COLO829 (cell line): Measurements from ENCODE around the gene AICDA.
"Not testable (repeated sequence)": the region's sequence is repeated elsewhere in the genome, so short reads cannot be mapped to it uniquely, and the experiment has no call there.

ENCODE experiments used
- DNase-seq: peaks from one replicate; pipeline ENCODE4 v3.0.0; 2012; ENCODE audit warnings: low spot score

AICDA gene

GRCh38 chr12:8612629-8613028 lies at the start of gene AICDA:
TSS of gene AICDA (minus strand) at chr12:8612859. CDS start at chr12:8612767, 92 bp downstream.
- no peak for DNase-seq

- DNase-seq, result no peak
Measured at GRCh38 chr12:8661751-8662150, 49.1 kb upstream of the AICDA start.

DNA sequence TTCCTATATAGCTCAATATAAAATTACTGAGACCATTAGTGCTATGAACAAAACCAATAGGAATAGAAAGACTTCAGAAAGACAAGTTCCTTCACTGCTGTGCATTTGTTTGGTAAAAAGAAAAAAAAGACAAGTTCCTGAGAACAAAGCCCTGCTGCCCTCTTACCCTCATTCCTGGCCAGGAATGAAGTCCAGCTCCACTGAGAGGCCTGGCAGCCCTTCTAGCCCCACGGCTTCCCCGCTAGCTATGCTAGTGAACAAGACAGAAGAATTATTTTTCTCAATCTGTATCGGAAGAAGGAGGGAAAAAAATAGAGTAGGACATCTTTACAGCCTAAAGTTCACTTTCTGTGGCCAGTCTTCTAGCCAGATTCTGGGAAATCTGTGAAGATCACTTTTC lies 48.4 kb upstream of the AICDA start:
- DNase-seq, result no peak

DNA sequence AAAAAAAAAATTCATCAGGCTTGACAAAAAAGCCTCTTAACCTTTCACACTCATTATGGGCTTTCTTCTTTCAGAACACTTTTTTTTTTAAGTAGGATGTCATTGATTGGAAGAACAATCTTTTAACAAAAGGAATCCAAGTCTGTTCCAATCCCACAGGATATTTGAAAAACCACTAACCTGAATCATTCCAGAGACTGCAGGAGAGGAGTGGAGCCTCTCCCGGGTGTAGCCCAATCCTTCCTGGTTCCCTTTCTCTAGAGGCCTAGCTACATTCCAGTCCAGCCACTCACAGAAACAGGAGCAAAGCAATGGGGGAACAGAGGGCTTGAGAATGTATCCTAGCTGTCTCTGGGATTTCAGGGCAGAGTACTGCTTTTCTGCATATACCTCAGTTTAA lies 45.7 kb upstream of the AICDA start:
- DNase-seq, result no peak

DNA sequence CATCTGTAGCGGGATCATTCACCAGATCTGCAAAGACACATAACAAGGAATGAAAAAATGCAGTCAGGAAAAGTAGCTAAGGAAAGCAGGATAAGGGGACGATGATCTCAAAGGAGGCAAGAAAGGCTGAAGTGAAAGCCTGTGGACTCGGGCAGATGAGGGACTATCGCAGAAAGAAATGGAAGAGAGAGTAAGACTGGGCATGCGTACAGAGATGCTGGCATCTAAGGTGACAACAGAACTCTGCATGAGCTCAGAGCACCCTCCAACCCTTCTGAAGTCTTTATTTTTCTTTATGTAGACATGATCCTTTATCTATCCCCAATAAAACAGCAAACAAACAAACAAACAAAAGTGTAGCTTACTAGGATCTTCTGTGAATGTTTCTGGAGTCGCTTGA lies 42.8 kb upstream of the AICDA start:
- no peak for DNase-seq

DNA sequence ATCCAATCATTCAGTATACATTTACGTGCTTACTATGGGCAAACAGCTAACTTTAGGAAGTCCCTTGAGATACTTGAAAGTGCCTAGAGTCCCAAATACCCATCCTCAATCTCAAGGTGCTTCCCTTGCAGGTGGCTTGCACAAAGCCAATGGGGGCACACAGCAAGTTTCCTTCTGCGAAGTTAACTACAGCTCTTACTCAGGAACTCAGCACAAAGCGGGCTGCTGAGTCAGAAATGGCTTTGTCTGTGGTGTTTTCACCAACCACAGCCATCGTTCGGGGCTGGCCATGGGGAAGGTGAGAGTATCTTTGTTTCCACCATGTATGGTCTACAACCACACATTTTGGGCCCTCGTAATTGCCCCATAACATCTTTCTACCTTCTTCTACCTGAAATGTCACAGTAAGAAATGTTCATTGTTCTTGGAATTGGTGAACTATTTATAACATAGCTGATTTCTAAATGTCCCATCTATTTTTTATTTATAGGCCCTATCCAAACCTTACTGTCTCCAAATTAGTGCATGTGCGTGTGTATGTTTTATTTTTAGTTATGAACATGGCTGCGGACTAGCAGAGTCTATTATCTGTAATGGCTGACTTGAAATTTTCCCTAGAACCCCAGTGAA lies 36.0 kb upstream of the AICDA start:
- DNase-seq, result no peak

- no peak for DNase-seq
Measured at GRCh38 chr12:8647968-8648367, 35.3 kb upstream of the AICDA start.

DNA sequence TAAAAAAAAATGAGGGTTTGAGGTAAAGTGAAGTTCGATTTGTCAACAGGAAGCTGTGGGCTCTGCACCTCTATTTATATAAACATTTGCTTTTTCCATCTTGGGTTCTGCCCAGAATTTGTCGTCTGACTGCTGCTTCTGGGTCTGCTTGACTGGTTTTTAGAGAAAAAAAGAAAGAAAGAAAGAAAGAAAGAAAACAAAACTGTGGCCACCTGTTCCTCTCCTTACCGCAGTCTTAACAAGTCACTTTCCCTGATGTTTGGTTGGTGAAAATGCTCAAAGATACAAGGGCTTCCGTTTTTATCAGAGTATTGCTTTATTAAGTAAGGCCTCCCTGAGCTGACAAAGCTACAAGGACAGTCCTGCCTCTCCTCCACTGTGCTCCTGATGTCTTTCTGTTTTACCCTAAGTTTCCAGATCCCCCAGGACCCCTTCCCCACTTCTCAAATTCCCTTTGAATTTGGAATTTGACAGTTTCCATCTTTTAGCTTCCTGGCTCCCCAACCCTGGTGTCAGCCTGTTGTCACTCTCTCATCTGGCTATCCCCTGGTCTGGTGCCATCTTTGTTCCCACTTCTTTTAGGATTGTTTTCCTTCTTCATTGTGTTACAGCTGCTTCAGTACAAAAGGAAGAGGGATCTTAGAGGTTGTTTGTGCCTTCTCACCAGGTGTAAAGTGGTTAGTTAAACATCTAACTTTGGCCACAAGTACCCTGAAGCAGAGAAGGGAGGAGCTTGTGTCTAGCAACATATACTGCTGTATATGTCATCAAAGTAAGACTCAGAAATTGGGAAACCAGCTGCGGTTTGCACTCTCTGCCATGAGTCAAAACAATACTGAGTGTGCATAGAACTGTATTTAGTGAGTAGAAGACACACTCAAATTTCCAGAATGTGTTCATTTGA lies 31.9 kb upstream of the AICDA start:
- DNase-seq, result no peak

GRCh38 chr12:8642775-8643174 lies 30.1 kb upstream of the AICDA start:
- no peak for DNase-seq

DNA sequence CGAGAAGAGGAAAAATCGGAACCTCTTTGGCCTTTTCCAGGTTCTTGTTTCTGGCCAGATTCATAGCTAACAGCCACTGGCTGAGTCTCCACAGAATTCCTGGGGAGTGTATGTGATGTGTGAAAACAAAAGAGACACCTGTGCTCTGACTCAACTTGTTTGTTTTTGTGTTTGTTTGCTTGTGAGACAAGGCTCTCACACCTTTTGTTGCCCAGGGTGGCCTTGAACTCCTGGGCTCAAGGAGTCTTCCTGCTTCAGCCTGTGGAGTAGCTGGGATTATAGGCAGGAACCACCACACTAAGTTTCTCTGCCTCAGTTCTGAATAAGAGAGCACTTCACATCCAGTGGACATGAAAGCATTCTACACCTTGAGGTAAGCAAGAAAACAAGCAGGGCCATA lies 27.3 kb upstream of the AICDA start:
- DNase-seq, result no peak

- DNase-seq, result no peak
Measured at GRCh38 chr12:8638951-8639350, 26.3 kb upstream of the AICDA start.

GRCh38 chr12:8637666-8638065 lies 25.0 kb upstream of the AICDA start:
- no peak for DNase-seq

- DNase-seq, result no peak
Measured at GRCh38 chr12:8637244-8637643, 24.6 kb upstream of the AICDA start.

DNA sequence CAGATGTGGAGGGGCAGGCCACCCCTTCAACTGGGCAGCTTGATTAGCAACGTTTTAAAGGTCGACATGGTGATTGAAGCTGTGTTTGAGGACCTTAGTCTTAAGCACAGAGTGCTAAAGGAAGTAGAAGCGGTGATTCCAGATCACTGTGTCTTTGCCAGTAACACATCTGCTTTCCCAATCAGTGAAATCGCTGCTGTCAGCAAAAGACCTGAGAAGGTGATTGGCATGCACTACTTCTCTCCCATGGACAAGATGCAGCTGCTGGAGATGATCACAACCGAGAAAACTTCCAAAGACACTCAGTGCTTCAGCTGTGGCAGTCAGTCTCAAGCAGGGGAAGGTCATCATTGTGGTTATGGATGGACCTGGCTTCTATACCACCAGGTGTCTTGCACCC lies 23.9 kb upstream of the AICDA start:
- DNase-seq, result no peak

- DNase-seq, result not testable (repeated sequence)
Measured at GRCh38 chr12:8636007-8636346, 23.3 kb upstream of the AICDA start.

- DNase-seq, result not testable (repeated sequence)
Measured at GRCh38 chr12:8635342-8636006, 22.8 kb upstream of the AICDA start.

DNA sequence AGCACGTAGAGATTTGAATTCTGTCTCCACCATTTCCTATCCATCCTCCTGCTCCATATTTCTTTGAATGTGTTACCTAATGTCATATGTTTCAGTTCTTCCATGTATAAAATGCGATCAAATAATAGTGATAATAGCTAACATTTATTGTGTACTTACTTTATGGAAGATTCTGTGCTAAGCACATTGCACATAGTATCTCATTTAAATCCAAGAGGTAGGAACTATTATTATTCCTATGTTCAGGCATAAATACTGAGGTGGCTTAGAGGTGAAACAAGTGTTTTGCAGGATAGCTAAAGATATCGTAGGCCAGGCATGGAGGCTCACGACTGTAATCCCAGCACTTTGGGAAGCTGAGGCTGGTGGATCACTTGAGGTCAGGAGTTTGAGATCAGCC lies 17.5 kb upstream of the AICDA start:
- no peak for DNase-seq

- DNase-seq, result no peak
Measured at GRCh38 chr12:8629486-8630033, 16.9 kb upstream of the AICDA start.

DNA sequence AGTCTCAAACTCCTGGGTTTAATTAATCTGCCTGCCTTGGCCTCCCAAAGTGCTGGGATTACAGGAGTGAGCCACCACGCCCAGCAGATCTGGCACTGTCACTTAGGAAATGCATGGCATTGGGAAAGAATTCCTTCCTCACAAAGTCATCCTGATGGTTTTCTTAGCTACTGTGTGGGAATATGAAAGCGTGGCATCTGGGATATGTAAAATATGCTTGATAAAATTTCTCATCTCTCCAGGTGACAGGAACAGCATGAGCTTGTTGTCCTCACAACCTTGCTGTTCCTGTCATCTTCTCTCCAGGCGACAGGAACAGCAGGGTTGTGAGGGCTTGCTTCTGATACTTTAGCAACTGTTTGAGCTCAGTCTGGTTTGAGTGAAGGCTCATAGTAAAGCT lies 16.1 kb upstream of the AICDA start:
- no peak for DNase-seq

- not testable (repeated sequence) for DNase-seq
Measured at GRCh38 chr12:8624750-8625149, 12.1 kb upstream of the AICDA start.

DNA sequence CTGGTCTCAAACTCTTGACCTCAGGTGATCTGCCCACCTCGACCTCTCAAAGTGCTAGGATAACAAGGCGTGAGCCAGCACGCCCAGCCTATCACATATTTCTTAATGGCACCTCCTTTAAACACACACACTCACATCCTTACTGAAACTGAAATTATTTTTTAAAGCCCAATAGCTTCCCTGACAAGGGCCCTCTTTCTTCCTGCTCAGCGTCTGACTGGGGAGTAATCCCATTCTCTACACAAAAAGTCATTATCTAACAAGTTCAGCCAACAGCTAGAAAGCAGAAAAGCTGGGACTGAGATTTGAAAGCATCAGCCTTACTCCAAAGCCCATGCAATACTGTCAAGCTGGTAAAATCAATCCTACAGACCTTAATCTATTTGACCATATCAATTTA lies 10.0 kb upstream of the AICDA start:
- peak; percentile 41 for DNase-seq

DNA sequence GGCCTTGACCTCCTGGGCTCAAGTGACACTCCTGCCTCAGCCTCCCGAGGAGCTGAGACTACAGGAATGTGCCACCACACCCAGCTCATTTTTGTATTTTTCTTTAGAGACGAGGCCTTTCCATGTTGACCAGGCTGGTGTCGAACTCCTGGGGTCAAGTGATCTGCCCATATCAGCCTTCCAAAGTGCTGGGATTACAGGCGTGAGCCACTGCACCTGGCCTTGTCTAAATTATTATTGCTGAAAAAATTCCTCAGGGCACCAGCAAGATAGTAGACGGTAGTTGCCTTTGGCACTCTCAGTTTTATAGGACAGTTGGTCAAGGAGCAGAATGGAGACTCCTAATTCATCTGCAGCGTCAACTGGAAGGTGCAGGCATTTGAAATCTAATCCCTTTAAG lies 2.5 kb upstream of the AICDA start:
- DNase-seq, result no peak

DNA sequence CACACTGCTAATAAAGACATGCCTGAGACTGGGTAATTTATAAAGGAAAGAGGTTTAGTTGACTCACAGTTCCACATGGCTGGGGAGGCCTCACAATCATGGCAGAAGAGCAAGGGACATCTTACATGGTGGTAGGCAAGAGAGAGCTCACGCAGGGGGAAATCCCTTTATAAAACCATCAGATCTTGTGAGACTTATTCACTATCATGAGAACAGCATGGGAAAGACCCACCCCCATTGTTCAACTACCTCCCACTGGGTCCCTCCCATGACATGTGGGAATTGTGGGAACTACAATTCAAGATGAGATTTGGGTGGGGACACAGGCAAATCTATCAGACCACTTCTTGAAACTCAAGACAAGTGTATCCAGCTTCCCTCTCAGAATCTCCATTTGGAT lies 1.2 kb upstream of the AICDA start:
- DNase-seq, result not testable (repeated sequence)
